ENCODE data around the gene COL4A1. TPM values are rescaled to one million over a fixed set of nuclear protein-coding genes. Genes with fewer than 3 reads are reported as not detected.
"Not testable (repeated sequence)": the region's sequence is repeated elsewhere in the genome, so short reads cannot be mapped to it uniquely, and the experiment has no call there.

The COL4A1 gene
- total RNA-seq, 2 experiments from 2014 or later, result not detected

GRCh38 chr13:110326263-110326904 lies 19.4 kb upstream of the COL4A1 start:
- ChIA-PET POLR2A (no interaction called here), CTCF (no interaction called here)

DNA sequence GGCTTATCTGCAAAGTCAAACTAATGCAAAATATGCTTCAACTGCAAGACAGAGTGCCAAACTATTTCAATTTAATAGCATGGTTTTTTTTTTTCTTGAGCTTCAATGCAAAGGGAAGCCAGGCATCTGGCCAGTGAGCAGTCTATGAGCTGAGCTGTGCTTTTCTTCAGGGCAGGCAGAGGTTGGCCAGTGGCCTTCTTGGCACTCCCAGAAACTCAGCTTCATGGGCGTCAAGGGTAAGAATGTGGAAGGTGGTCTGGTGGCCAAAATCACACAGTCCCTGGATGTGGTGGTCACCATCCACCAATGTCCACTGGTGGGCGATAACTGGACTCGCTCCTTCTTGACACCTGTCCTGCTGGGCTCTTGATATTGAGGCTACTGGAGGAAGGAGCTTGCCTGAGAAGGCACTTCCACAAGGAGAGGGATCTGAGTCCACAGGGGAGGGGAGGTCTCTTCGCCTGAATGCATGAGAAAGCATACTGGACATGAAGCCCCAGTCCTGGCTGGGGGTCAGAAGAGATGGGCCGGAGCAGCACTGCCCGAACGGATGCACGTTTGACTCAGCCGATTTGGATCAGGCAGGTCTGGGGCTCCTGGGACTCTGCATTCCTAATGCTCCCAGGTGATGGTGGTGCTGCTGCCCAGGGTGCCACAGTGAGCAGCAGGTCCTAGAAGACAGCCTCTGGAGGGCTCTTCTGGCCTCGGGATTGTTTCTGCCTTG lies 17.2 kb upstream of the COL4A1 start:
- ChIA-PET POLR2A (no interaction called here), CTCF (no interaction called here)

- CTCF ChIA-PET, result no interaction called here
- POLR2A ChIA-PET, result no interaction called here
These were observed 16.4 kb upstream of the COL4A1 start for GRCh38 chr13:110323172-110323891.

GRCh38 chr13:110322828-110323171 lies 15.8 kb upstream of the COL4A1 start:
- POLR2A ChIA-PET, result no interaction called here
- CTCF ChIA-PET, result no interaction called here

DNA sequence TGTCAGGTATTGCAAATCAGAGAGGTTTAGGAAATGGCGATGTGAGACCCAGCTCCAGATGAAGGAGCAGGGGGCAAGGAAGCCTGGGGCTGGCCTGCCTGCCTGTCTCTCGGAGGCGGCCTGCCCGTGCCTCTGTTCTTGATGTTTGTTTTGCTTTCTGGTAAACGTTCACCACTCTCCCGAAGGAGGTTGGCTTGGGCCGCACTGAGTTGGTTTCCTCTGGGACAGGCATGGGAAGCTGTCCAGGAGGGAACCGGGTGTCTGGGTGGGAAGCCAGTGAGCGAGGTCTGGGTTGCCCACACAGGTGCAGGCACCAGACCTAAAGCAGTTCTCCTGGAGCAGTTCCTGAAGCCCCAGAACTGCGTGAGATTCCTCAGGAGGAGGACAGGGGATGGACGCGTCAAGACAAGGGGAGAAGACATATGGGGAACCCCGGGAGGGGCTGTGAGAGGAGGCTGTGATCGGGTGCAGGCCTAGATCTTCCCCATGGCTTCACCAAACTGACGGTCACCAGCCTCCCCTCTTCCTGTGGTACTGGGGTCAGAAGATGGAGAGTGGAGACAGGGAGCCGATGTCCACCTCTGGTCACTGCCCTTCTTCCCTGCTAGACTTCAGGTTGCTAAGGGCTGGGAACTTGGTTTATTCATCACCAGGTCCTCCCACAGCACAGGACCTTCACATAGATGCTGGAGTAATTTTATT lies 15.3 kb upstream of the COL4A1 start:
- POLR2A ChIA-PET, result no interaction called here

DNA sequence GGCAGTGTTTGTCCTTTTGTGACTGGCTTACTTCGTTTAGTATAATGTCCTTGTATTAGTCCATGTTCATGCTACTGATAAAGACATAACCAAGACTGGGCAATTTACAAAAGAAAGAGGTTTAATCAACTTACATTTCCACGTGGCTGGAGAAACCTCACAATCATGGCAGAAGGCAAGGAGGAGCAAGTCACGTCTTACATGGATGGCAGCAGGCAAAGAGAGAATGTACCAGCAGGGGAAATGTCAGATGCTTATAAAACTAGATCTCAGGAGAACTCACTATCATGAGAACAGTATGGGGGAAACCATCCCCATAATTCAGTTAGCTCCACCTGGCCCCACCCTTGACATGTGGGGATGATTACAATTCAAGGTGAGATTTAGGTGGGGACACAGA lies 14.6 kb upstream of the COL4A1 start:
- CTCF ChIA-PET, POLR2A ChIA-PET: not testable (repeated sequence)

More for the DNA sequence above, 15.3 kb upstream of the COL4A1 start:
- CTCF ChIA-PET, result no interaction called here

GRCh38 chr13:110320645-110321044 lies 13.7 kb upstream of the COL4A1 start:
- CTCF ChIA-PET, result no interaction called here
- POLR2A ChIA-PET, result no interaction called here

DNA sequence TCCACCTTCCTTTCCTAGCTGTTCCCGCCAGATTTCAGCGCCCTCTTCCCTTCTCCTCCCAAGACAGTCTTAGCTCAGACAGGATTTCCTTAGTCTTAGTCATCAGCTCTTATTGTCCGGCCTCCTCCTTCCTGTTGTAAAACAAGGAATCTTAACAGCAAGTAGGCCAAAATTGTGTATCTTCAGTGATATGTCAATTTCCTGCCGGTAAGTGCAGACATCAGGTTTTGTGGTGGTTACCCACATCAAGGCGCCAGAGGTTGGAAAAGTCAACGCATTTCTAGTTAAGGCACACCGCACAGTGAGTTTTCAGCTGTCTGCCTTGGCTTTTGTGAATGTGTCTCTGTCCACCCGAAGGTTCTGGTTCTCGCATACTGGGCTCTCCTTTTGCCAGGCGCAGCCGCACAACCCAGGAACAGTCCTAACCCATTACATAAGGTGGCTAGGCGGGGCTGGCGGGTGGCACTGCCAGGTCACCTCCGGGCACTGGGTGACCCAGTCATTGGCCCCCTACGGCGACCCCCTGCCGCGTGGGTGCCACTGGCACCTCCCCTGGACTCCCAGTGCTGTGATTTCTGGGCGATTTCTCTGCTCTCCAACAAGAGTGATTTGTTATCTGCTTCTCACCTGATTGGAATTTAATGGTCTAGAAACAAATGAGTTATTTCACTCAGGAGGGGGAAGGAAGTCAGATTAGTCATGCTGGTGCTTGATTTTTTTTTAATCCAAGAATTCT lies 13.0 kb upstream of the COL4A1 start:
- CTCF ChIA-PET, result no interaction called here
- POLR2A ChIA-PET, result no interaction called here

DNA sequence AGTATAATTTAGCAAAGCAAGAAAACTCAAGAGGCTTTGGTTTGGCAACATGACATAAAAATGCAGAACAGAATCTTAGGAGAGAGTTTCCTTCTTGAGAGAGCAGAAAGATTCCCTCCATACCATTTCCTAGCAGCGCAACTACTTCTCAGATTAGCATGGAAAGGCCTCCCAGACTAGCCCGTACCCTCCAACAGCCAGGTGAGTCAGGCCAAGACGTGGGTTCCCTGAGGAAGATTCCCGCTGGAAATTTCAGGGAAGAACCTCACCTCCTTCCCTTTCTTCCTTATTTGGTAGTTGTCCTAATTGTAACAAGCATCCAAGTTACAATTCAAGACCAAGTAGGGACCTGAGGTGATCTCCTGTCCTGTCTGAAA lies 12.4 kb upstream of the COL4A1 start:
- ChIA-PET POLR2A (no interaction called here), CTCF (no interaction called here)

DNA sequence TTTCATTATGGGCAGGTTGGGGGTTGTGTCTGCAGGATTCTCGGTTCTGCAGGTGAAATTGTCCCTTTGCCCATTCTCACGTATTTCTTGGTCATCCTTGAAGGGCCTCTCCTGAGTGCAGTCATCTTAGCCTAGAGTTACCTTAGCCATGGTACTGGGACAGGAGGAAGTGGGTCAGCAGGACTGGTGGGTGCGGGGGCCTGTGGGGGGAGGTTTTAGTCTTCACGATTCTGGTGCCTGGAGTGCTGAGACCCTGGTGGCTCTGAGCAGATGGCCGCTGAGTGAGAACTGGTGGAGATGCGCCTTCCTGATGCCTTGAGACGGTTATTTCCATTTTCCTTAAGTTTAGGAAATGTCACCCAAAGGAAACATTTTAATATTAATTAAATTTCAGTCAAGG lies 12.0 kb upstream of the COL4A1 start:
- CTCF ChIA-PET, result no interaction called here
- POLR2A ChIA-PET, result no interaction called here

GRCh38 chr13:110317496-110318195 lies 10.7 kb upstream of the COL4A1 start:
- CTCF ChIA-PET, result no interaction called here
- POLR2A ChIA-PET, result no interaction called here

GRCh38 chr13:110317093-110317492 lies 10.1 kb upstream of the COL4A1 start:
- ChIA-PET CTCF (no interaction called here), POLR2A (no interaction called here)

GRCh38 chr13:110316196-110316595 lies 9.2 kb upstream of the COL4A1 start:
- POLR2A ChIA-PET, result no interaction called here
- CTCF ChIA-PET, result no interaction called here

DNA sequence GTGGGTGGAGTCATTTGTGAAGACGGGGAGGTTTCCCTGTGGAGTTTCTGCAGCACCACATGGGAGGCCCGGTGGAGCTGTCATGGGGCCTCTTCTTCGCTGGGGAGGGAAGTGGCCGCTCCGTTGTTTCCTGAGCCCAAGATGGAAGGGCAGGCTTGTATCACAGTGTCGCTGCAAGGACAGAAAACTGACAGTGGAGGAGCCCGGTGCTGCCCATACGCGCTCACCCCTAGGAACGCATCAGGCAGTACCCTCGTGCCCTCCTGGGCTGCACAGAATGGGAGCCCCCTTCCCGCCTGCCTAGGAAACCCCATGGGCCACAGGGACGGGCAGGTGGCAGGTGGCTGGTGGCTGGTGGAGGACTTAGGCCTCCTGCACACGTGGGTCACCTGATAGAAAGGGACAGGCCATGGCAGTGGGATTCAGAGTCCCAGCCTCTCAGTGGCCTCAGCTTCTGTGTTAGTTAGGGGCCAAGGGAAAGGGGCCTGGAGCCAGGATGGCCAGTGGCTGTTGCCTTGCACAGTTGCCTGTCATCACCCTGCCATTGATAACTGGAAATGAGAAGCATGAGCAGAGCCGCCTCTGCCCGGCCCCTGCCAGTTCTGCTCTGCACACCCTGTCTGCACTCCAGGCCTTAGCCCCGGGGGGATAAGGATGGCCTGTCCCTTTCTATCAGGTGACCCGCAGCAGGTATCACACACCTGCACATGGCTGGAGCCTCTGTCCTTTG lies 7.7 kb upstream of the COL4A1 start:
- CTCF ChIA-PET, result no interaction called here
- POLR2A ChIA-PET, result no interaction called here

GRCh38 chr13:110313733-110314132 lies 6.8 kb upstream of the COL4A1 start:
- POLR2A ChIA-PET, CTCF ChIA-PET: not testable (repeated sequence)

DNA sequence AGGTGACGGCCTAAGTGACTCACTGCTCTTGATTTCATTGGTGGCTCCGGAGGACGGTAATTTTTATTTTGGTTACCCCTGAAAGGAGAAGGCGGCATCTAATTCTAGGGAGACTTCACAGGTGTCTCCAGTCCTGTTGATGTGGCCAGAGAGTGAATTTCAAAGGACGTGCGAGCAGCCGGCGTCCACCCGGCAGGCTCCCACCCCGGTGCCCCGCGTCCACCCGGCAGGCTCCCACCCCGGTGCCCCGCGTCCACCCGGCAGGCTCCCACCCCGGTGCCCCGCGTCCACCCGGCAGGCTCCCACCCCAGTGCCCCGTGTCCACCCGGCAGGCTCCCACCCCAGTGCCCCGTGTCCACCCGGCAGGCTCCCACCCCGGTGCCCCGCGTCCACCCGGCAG lies 6.3 kb upstream of the COL4A1 start:
- POLR2A ChIA-PET, CTCF ChIA-PET: not testable (repeated sequence)

- ChIA-PET CTCF (no interaction called here), POLR2A (no interaction called here)
These were observed 5.5 kb upstream of the COL4A1 start for GRCh38 chr13:110312339-110313031.

- ChIA-PET POLR2A (no interaction called here), CTCF (no interaction called here)
These were observed 4.7 kb upstream of the COL4A1 start for GRCh38 chr13:110311443-110312338.
